ENCODE results near the gene NHLH2.

GRCh38 chr1:115796897-115797296 lies 44.0 kb downstream of the NHLH2 start:
- TF ChIP-seq, protein P1, sequence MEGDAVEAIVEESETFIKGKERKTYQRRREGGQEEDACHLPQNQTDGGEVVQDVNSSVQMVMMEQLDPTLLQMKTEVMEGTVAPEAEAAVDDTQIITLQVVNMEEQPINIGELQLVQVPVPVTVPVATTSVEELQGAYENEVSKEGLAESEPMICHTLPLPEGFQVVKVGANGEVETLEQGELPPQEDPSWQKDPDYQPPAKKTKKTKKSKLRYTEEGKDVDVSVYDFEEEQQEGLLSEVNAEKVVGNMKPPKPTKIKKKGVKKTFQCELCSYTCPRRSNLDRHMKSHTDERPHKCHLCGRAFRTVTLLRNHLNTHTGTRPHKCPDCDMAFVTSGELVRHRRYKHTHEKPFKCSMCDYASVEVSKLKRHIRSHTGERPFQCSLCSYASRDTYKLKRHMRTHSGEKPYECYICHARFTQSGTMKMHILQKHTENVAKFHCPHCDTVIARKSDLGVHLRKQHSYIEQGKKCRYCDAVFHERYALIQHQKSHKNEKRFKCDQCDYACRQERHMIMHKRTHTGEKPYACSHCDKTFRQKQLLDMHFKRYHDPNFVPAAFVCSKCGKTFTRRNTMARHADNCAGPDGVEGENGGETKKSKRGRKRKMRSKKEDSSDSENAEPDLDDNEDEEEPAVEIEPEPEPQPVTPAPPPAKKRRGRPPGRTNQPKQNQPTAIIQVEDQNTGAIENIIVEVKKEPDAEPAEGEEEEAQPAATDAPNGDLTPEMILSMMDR (IDR thresholded peaks at IDR 0.05; ENCODE audit: borderline replicate concordance, extremely low read depth, low read length, poor library complexity, severe bottlenecking): no peak
- no peak for TF ChIP-seq EZH2 (IDR thresholded peaks at IDR 0.05; ENCODE audit: borderline replicate concordance, low read depth, low read length, severe bottlenecking)
